HG02970 (cell line): ENCODE data around the gene NUP205.

Source experiments
- ATAC-seq: cut with Tn5 transposase; IDR thresholded peaks from one replicate; pipeline ENCODE4 v1.9.1; 2021; ENCODE audit warnings: mild to moderate bottlenecking, moderate library complexity, moderate number of reproducible peaks; ENCODE audit not compliant: unreplicated experiment, low FRiP score

NUP205 gene, protein sequence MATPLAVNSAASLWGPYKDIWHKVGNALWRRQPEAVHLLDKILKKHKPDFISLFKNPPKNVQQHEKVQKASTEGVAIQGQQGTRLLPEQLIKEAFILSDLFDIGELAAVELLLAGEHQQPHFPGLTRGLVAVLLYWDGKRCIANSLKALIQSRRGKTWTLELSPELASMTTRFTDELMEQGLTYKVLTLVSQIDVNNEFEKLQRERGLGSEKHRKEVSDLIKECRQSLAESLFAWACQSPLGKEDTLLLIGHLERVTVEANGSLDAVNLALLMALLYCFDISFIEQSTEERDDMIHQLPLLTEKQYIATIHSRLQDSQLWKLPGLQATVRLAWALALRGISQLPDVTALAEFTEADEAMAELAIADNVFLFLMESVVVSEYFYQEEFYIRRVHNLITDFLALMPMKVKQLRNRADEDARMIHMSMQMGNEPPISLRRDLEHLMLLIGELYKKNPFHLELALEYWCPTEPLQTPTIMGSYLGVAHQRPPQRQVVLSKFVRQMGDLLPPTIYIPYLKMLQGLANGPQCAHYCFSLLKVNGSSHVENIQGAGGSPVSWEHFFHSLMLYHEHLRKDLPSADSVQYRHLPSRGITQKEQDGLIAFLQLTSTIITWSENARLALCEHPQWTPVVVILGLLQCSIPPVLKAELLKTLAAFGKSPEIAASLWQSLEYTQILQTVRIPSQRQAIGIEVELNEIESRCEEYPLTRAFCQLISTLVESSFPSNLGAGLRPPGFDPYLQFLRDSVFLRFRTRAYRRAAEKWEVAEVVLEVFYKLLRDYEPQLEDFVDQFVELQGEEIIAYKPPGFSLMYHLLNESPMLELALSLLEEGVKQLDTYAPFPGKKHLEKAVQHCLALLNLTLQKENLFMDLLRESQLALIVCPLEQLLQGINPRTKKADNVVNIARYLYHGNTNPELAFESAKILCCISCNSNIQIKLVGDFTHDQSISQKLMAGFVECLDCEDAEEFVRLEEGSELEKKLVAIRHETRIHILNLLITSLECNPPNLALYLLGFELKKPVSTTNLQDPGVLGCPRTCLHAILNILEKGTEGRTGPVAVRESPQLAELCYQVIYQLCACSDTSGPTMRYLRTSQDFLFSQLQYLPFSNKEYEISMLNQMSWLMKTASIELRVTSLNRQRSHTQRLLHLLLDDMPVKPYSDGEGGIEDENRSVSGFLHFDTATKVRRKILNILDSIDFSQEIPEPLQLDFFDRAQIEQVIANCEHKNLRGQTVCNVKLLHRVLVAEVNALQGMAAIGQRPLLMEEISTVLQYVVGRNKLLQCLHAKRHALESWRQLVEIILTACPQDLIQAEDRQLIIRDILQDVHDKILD (N-terminal part only)

DNA sequence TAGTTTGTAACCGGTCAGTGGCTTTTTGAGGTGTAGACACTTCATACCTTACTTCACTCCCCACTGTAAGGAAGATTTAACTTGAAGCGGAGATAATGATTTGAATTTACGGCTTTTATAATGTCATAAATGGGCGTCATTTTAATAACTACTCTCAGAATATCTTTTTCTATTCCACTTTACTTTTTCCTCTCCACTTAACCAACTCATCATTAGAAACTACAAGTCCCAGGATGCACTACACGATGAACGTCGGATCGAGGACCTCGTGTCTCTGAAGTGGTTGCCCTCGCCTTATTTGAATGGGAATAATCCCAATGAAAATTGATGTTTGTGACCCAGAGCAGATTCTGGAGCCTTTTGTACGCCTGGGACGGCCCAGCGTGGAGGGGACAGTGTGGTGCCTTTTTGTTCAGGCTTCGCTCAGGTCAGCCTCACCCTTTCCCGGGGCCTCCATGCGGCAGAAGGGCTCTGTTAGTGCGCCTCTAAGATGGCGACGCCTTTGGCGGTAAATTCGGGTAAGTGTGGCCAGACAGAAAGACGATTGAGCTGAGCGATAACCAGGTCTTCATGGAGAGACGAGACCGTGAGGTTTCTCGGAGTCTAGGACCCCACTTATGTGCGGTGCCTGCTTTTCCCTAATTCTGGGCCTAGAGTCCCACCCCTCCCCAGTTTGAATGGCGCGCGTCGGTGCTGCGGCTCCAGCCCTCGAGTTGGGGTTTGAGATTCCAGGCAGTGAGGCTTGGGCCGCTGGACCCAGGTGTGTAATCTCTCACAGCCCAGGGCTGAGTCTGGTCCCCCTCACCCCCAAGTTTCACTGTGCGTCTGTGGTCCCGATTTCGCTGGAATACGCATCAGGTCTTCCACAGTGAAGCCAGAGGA is at the start of gene NUP205:
Gene NUP205, plus strand, starts transcription at position 463 of the 882 bp plus-strand sequence. Its CDS starts 28 bp downstream, at position 491.
- ATAC-seq: peak; percentile 59

DNA sequence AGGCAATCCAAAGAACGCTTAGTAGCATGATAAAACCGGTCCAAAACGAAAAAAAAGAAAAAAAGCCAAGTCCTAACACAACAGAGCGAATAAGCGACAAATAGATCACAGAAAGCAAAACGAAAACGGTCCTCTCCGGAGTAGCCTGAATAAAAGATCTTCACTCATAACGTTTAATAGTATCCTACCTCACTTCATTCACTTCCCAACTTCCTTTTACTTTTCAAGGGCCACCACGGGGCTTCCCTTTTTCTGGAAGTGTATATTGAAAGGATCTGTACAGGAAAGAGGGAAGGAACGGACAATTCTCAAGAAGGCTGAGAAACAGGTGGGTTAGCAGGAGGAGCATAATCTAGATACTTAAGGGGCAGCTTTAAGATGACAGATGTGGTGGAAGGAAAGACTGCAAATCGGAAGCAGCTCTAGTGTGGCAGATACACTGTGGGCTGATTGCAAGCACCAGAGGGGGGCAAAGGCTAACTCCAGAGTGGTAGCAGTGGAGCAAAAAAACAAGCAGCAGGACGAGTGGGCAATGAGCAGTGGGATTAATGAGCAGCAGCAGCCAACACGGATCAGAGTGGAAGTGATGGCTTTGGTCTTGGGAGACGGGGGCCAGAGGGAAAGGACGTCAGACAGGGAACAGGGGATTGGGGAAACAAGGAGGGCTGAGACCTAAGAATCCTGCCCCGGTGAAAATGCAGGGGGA is 48.7 kb upstream of the NUP205 start:
- ATAC-seq: no peak

DNA sequence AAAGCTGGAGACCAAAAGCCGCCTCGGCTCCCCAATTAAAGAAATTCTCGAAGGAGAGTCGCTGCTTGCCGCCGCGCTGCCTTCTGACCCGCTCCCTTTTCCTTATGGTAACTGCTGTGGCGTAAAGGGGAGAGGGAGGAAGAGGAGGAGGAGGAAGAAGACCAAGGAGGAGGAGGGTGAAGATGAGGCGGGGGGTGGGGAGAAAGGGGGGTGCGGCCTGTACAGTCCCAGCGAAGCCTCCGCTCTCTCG is 48.2 kb upstream of the NUP205 start:
- ATAC-seq: no peak

DNA sequence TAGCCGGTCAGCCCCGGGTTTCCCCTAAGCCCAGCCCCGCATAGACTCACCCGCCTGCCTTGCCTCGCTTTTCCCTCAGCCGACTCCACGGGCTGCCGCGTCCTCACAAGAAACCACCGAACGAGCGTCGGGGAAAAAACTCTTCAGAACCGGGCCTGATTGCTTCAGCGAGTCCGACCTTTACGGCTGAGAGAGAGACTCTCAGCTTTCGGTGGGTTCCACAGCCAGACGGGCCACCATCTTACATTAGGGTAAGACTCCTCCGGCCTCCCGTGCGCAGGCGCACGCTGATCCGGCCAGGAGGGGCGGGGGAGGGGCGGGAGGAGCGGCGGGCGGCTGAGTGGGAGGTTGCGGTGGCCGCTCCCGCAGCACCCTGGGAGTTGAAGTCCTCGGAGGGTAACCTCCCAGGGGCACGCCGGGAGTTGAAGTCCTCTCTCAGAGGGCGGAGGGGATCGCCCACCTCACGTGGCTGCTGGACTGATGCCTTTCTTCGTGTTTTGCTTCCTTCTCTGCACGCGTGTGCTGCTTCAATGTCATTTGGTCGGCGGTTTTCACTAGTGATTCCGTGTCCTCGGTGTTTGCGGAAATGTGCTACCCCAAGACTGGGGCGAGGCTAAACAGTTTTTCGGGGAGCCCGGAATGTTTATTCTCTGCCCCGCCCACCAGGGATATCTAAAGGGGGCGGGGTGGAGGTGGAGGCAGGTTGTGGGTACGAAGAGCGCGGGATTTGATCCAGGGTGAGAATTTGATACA is 47.7 kb upstream of the NUP205 start, which contains the start of gene CNOT4:
Gene CNOT4, minus strand, starts transcription at position 264 of the 753 bp plus-strand sequence. CDS start 71,771 bp downstream, outside the sequence.
- ATAC-seq: peak; percentile 95

DNA sequence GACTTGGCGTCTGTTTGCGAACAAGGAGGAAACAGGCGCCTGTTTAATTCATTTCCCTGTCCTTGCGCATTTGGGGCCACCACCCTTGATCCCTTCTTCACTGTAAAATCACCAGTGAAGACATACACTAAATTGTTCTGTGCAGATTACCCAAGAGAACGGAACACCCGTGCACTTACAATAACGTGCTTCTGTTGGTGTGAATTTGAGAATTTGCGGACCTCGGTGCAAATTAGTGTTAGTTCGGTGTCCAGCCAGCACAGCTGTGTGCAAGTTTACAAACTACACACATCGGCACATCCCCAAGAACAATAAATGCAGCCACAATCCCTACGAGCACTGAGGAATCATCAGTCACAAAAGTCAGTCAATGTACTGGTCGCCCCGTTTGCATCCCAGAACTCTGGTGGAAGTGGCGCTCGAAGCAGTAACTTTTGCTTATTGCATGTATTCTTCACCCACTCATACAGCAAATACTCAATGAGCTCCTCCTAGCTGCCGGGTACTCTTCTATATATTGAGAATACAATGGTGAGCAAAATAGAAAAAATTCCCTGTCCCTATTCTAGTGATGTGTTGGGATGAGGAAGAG is 47.0 kb upstream of the NUP205 start:
- ATAC-seq: no peak

DNA sequence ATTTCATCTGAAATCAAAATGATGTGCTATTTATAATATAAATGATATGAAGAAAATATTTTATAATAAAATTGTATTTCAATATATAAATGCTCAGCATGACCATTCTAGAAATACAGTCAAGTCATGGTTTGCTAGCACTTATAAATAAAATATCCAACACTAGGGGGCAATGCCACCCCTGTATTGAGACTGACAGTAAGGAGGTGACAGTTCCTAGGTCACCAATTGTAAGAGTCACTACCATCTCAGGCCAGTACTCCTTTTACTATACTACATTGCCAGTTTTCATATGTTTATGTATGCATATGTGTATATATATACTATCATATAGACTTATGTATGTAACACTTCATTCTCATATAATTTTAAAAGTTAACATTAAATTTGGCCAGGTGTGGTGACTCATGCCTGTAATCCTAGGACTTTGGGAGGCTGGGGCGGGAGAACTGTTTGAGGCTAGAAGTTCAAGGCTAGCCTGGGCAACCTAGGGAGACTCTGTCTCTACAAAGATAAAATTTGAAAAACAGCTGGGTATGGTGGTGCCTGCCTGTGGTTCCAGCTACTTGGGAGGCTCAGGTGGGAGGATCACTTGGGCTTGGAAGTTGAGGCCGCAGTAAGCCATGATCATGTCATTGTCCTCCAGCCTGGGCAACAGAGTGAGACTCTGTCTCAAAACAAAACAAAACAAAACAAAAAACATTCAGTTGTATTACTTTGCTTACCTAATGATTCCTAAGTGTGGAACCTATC is 45.4 kb upstream of the NUP205 start:
- ATAC-seq: no peak

DNA sequence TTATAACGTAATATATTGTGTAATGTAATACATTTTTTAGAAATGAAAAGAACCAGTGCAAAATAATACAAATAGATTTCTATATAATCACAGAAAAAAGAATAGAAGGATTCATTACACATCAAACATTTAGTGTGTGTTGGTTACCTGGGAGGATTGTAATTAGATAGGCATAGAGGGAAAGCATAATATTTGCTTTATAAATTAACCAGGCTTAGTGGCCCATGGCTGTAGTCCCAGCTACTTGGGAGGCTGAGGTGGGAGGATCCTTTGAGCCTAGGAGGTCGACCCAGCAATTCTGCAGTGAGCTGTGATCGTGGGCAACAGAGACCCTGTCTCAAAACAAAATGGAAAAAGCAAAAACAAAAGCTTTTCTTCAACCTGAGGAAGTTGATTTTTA is 42.9 kb upstream of the NUP205 start:
- ATAC-seq: no peak

DNA sequence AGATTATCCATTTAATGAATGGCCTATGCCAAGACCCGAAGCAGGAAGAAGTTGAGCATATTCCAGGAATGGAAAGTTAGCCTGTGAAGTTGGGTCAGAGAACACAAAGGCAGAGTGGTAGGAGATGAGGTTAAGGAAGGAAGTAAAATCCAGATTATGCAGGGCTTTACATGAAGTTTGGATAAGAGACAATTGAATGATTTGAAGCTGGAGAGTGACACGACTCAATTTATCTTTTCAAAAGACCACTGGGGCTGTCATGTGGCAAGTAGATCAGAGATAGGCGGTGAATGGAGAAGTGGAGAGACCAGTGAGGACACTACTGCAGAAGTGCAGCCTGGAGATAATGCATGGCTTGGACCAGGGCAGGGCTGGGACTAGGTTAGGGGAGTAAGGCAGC is 40.7 kb upstream of the NUP205 start:
- ATAC-seq: no peak

DNA sequence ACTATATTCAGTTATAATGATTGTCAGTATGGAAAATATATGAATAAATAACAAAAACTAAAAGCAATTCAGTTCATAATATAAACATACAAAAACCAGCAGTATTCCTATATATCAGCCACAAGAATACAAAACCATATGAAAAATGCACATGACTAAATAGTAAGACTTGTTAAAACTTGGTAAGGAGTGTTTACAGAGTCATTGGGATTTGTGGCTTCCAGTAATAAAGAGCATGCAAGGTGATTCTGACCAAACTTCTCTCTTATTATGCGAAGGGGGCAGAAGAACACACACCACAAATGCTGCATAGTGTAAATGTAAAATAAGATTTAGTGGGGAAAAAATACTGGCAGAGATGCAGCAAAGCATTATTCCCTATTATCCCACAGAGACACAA is 39.0 kb upstream of the NUP205 start:
- no peak for ATAC-seq

DNA sequence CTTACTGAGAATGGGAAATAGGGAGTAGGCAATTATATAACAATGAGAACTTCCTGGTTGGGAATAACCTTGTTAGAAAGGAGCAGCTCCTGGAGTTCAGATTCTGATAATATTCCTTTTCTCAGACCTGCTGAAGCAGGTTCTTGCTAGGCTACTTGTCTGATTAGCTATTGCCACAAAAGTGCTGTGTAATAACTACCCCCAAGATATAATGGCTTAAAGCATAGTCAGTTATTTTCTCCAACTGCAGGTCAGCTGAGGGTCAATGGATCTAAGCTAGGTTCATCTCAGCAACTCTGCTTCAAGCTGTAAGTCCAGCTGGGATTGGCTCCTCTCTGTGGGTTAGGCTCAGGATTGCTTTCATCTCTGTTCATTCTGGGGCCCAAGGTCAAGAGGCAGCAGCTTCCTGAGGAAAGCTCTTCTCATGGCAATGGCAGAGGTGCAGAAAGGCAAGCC is 38.5 kb upstream of the NUP205 start:
- ATAC-seq: no peak

DNA sequence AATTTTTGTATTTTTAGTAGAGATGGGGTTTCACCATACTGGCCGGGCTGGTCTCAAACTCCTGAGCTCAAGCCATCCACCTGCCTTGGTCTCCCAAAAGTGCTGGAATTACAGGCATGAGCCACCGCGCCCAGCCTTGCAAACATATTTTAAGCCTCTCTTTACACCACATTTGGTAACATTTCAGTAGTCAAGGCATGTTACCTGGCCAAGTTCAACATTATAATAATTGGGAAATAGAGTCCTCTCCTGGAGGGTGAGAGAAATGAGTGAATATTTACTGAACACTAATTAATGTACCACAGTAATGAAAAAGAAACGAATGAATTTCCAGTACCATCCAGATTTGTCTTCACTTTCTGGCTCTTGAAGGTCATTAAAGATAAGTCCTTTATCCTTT is 37.8 kb upstream of the NUP205 start:
- no peak for ATAC-seq

DNA sequence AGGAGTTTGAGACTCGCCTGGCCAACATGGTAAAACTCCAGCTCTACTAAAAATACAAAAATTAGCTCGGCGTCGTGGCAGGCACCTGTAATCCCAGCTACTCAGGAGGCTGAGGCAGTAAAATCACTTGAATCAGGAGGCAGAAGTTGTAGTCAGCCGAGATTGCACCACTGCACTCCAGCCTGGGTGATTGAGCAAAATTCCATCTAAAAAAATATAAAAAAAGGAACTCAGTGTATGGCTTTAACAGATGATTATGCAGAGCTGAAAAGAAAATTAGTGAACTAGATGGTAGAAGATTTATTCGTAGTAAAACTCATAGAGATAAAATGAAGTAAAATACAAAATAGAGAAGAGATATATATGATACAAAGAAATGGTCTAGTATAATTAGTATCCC is 35.2 kb upstream of the NUP205 start:
- no peak for ATAC-seq

DNA sequence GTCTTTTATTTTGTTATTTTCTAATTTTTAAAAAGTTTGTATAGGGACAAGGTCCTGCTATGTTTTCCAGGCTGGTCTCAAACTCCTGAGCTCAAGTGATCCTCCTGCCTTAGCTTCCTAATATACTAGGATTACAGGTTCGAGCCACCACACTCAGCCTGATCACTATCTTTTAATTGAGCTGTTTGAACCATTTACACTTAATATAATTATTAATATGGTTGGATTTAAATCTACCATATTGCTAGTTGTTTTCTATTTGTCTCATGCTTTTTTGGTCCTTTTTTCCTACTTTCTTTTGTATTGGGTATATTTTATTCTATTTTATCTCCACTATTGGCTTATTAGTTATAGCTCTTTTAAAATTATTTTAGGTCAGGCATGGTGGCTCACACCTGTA is 34.6 kb upstream of the NUP205 start:
- ATAC-seq: no peak

DNA sequence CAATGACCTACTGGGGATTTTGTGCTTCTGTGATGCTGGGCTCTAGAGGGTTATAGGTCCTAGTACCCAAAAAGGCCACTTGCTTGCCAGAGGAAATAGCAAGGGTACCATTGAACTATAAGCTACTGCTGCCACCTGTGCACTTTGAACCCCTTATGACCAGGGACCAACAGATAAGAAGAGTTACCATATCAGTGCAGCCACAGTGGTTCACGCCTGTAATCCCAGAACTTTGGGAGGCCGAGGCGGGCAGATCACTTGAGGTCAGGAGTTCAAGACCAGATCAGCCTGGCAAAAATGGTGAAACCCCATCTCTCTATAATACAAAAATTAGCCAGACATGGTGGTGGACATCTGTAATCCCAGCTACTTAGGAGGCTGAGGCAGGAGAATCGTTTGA is 32.3 kb upstream of the NUP205 start:
- no peak for ATAC-seq

DNA sequence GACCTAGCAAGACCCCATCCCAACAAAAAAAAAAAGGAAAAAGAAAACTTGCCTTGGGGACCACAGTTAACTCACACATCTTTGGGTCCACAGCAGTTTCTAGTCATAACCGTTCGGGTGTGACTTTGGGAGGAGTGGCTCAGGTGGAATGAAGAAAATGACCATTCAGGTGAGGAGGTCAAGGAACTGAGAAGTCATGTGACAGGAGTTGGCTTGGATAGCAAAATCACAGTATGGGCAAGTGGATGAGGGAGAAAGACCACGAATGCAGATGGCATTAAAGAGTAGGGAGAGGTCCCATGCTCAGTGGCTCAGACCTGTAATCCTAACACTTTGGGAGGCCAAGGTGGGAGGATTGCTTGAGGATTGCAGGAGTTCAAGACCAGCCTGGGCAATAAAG is 30.7 kb upstream of the NUP205 start:
- no peak for ATAC-seq

DNA sequence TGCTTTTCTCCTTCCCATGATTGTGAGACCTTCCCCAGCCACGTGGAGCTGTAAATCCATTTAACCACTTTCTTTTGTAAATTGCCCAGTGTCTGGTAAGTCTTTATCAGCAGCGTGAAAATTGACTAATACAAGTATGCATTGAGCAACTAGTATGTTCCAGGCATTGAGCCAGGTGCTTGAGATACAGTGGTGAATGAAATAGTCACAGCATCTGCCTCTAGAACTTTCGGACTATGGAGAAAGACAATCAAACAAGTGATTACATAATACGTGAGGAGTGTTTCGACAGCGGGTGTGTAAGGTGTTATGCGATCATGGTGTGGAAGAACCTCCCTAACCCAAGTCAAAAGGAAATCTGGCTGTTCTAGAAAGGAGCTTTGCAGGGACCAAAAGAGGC is 21.6 kb upstream of the NUP205 start:
- ATAC-seq: no peak

DNA sequence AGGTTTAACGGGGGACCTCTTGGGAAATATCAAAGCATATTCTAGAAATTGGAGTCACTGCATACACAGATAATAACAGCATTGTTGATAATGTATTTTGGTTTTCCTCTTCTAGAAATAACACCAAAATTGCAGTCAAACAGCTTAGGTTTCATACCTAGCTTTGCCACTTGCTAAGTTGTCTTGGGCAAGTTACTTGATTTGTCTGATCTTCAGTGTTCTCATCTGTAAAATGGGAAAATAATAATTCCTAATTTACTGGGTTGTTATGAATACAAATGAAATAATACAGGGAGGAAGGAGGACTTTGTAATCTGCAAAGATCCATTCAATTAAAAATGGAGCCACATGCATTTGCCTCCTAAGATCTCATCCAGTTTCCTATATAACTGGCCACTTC is 20.3 kb upstream of the NUP205 start:
- no peak for ATAC-seq
